IPS DF 4.7 (cell line): ENCODE measurements around the gene KRTAP4-6.
"Not testable (repeated sequence)": the region's sequence is repeated elsewhere in the genome, so short reads cannot be mapped to it uniquely, and the experiment has no call there.

Experiments used
- DNase-seq: peaks from one replicate; pipeline ENCODE4 v3.0.0-alpha.2; 2013; ENCODE audit warnings: low spot score; ENCODE audit errors: extremely low read depth

Gene KRTAP4-6

GRCh38 chr17:41140360-41141131 lies at the start of gene KRTAP4-6:
KRTAP4-6 (minus strand) TSS chr17:41140544; CDS start chr17:41140487, 57 bp downstream.
- no peak for DNase-seq

GRCh38 chr17:41189837-41190318 lies 49.5 kb upstream of the KRTAP4-6 start, which contains the start of gene KRTAP9-1:
KRTAP9-1 (plus strand) TSS chr17:41189887; CDS start chr17:41189887, 0 bp downstream.
- DNase-seq = not testable (repeated sequence)

GRCh38 chr17:41186872-41187271 lies 46.5 kb upstream of the KRTAP4-6 start:
- DNase-seq = no peak

- DNase-seq = no peak
Measured at GRCh38 chr17:41185001-41185400, 44.7 kb upstream of the KRTAP4-6 start.

- DNase-seq = no peak
Measured at GRCh38 chr17:41184480-41184961, 44.2 kb upstream of the KRTAP4-6 start, which contains the start of gene KRTAP4-1. KRTAP4-1 (minus strand) TSS chr17:41184911; CDS start chr17:41184854, 57 bp downstream.

- no peak for DNase-seq
Measured at GRCh38 chr17:41178843-41179616, 38.7 kb upstream of the KRTAP4-6 start.

GRCh38 chr17:41178341-41178740 lies 38.0 kb upstream of the KRTAP4-6 start:
- DNase-seq = no peak

- no peak for DNase-seq
Measured at GRCh38 chr17:41177727-41178271, 37.5 kb upstream of the KRTAP4-6 start, which contains the start of gene KRTAP4-2. KRTAP4-2 (minus strand) TSS chr17:41178221; CDS start chr17:41178164, 57 bp downstream.

- no peak for DNase-seq
Measured at GRCh38 chr17:41176744-41177387, 36.5 kb upstream of the KRTAP4-6 start.

GRCh38 chr17:41171886-41172285 lies 31.5 kb upstream of the KRTAP4-6 start:
- DNase-seq = no peak

GRCh38 chr17:41168121-41168520 lies 27.8 kb upstream of the KRTAP4-6 start, which contains the start of gene KRTAP4-3:
KRTAP4-3 (minus strand) TSS chr17:41168221; CDS start chr17:41168172, 49 bp downstream.
- no peak for DNase-seq

GRCh38 chr17:41167561-41167960 lies 27.2 kb upstream of the KRTAP4-6 start:
- DNase-seq = no peak

- no peak for DNase-seq
Measured at GRCh38 chr17:41163828-41164227, 23.5 kb upstream of the KRTAP4-6 start.

GRCh38 chr17:41160648-41161047 lies 20.3 kb upstream of the KRTAP4-6 start, which contains the start of gene KRTAP4-4:
KRTAP4-4 (minus strand) TSS chr17:41160748; CDS start chr17:41160691, 57 bp downstream.
- DNase-seq = no peak

GRCh38 chr17:41160190-41160589 lies 19.8 kb upstream of the KRTAP4-6 start:
- DNase-seq = not testable (repeated sequence)

GRCh38 chr17:41153856-41154255 lies 13.5 kb upstream of the KRTAP4-6 start:
- no peak for DNase-seq

- DNase-seq = no peak
Measured at GRCh38 chr17:41151525-41151924, 11.2 kb upstream of the KRTAP4-6 start.

GRCh38 chr17:41150026-41150425 lies 9.7 kb upstream of the KRTAP4-6 start:
- DNase-seq = no peak

GRCh38 chr17:41149652-41149985 lies 9.3 kb upstream of the KRTAP4-6 start, which contains the start of gene KRTAP4-5:
KRTAP4-5 (minus strand) TSS chr17:41149825; CDS start chr17:41149767, 58 bp downstream.
- no peak for DNase-seq

- DNase-seq = not testable (repeated sequence)
Measured at GRCh38 chr17:41148971-41149651, 8.8 kb upstream of the KRTAP4-6 start.
